ENCODE measurements around the gene ST3GAL2.
"Not testable (repeated sequence)": the region's sequence is repeated elsewhere in the genome, so short reads cannot be mapped to it uniquely, and the experiment has no call there.

The ST3GAL2 gene

DNA sequence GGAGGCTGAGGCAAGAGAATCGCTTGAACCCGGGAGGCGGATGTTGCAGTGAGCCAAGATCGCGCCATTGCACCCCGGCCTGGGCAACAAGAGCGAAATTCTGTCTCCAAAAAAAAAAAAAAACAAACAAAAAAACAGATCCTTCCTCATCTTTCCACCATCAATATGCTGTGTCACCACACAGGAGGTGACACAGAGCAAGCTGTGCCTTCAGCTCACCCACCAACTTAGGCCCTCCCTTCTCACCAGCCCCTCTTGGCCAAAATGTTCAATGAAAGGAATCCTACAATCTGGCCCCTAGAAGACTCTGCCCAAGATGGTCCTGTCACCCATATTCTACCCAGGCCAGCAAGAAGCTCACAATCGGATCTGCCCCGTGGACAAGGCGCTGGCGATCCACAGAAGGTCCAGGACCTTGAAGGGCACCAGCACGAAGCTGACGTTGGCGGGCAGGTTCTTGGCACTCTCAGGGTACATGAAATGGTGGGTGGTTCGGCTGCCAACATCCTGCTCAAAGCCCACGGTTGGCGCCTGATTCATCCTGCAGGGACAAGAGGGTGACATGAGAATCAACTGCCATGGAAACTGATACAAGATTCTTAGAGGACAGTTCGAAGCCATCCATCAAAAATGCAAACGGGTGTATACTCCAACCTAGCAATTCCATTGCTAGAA lies 50.8 kb downstream of the ST3GAL2 start:
- no peak overlapping the region for H3K4me3 ChIP-seq (ENCODE audit: low read length)
- peaks cover 32% of the 10 kb centered on the region for H3K36me3 ChIP-seq (replicated peaks; ENCODE audit: low read depth, low read length)
- no peaks in the 10 kb centered on the region for H3K9me3 ChIP-seq (ENCODE audit: insufficient read depth, low read length)
- no peak overlapping the region for H3K27ac ChIP-seq (ENCODE audit: low read length)
- H3K4me1 ChIP-seq (ENCODE audit: low read length), result no peaks in the 10 kb centered on the region
- no peak overlapping the region for H2AFZ ChIP-seq (ENCODE audit: low read depth, low read length)
- H3K9ac ChIP-seq (ENCODE audit: low read length), result no peak overlapping the region
- peaks cover 7% of the 10 kb centered on the region for H4K20me1 ChIP-seq (ENCODE audit: insufficient read depth, low read length)
- H3K4me2 ChIP-seq (ENCODE audit: low read length), result no peak overlapping the region
- no peaks in the 10 kb centered on the region for H3K27me3 ChIP-seq (ENCODE audit: low read depth, low read length)
- no peaks in the 10 kb centered on the region; the same call in 1 of the 2 replicates for H3K79me2 ChIP-seq (ENCODE audit: low read length)
- TF ChIP-seq EZH2phosphoT487 (IDR thresholded peaks at IDR 0.05; ENCODE audit: low read depth), result no peak
- TF ChIP-seq, protein P1, sequence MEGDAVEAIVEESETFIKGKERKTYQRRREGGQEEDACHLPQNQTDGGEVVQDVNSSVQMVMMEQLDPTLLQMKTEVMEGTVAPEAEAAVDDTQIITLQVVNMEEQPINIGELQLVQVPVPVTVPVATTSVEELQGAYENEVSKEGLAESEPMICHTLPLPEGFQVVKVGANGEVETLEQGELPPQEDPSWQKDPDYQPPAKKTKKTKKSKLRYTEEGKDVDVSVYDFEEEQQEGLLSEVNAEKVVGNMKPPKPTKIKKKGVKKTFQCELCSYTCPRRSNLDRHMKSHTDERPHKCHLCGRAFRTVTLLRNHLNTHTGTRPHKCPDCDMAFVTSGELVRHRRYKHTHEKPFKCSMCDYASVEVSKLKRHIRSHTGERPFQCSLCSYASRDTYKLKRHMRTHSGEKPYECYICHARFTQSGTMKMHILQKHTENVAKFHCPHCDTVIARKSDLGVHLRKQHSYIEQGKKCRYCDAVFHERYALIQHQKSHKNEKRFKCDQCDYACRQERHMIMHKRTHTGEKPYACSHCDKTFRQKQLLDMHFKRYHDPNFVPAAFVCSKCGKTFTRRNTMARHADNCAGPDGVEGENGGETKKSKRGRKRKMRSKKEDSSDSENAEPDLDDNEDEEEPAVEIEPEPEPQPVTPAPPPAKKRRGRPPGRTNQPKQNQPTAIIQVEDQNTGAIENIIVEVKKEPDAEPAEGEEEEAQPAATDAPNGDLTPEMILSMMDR (IDR thresholded peaks at IDR 0.05; ENCODE audit: low read depth, low read length), result no peak

DNA sequence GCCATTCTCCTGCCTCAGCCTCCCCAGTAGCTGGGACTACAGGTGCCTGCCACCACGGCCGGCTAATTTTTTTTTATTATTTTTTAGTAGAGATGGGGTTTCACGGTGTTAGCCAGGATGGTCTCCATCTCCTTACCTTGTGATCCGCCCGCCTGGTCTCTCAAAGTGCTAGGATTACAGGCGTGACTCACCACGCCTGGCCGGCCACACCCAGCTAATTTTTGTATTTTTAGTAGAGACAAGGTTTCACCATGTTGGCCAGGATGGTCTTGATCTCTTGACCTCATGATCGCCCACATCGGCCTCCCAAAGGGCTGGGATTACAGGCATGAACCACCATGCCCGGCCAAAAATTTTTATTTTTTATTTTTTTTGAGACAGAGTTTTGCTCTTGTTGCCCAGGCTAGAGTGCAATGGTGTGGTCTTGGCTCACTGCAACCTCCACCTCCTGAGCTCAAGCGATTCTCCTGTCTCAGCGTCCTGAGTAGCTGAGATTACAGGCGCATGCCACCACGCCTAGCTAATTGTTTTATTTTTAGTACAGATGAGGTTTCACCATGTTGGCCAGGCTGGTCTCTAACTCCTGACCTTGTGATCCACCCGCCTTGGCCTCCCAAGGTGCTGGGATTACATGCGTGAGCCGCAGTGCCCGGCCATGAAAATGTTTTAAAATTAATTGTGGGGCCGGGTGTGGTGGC lies 52.5 kb downstream of the ST3GAL2 start:
- H3K4me3 ChIP-seq (ENCODE audit: low read length); H3K9me3 ChIP-seq (ENCODE audit: insufficient read depth, low read length); H3K9ac ChIP-seq (ENCODE audit: low read length); H3K27me3 ChIP-seq (ENCODE audit: low read depth, low read length); H3K4me2 ChIP-seq (ENCODE audit: low read length); H4K20me1 ChIP-seq (ENCODE audit: insufficient read depth, low read length); H3K79me2 ChIP-seq (ENCODE audit: low read length); H2AFZ ChIP-seq (ENCODE audit: low read depth, low read length); H3K27ac ChIP-seq (ENCODE audit: low read length); H3K4me1 ChIP-seq (ENCODE audit: low read length): not testable (repeated sequence)
- peaks cover 34% of the 10 kb centered on the region for H3K36me3 ChIP-seq (replicated peaks; ENCODE audit: low read depth, low read length)

- H3K9ac ChIP-seq (ENCODE audit: low read length), result no peak overlapping the region
- H2AFZ ChIP-seq (ENCODE audit: low read depth, low read length), result no peak overlapping the region
- no peaks in the 10 kb centered on the region for H3K9me3 ChIP-seq (ENCODE audit: insufficient read depth, low read length)
- no peaks in the 10 kb centered on the region for H3K27me3 ChIP-seq (ENCODE audit: low read depth, low read length)
- no peak overlapping the region for H3K4me3 ChIP-seq (ENCODE audit: low read length)
- H3K79me2 ChIP-seq (ENCODE audit: low read length), result peaks cover 11% of the 10 kb centered on the region; the same call in 1 of the 2 replicates
- H3K36me3 ChIP-seq (replicated peaks; ENCODE audit: low read depth, low read length), result peaks cover 25% of the 10 kb centered on the region
- peaks cover 15% of the 10 kb centered on the region; the same call in 1 of the 2 replicates for H3K4me1 ChIP-seq (ENCODE audit: low read length)
- TF ChIP-seq, protein P1 (IDR thresholded peaks at IDR 0.05; ENCODE audit: low read depth, low read length), result no peak
- TF ChIP-seq EZH2phosphoT487 (IDR thresholded peaks at IDR 0.05; ENCODE audit: low read depth), result no peak
- H3K4me2 ChIP-seq (ENCODE audit: low read length), result no peak overlapping the region
- H4K20me1 ChIP-seq (ENCODE audit: insufficient read depth, low read length), result no peaks in the 10 kb centered on the region; the same call in 1 of the 2 replicates
- H3K27ac ChIP-seq (ENCODE audit: low read length), result no peak overlapping the region
Observed at GRCh38 chr16:70383421-70383960, 55.4 kb downstream of the ST3GAL2 start.

GRCh38 chr16:70381604-70382342 lies 57.1 kb downstream of the ST3GAL2 start:
- no peak overlapping the region for H2AFZ ChIP-seq (ENCODE audit: low read depth, low read length)
- no peaks in the 10 kb centered on the region for H4K20me1 ChIP-seq (ENCODE audit: insufficient read depth, low read length)
- H3K9me3 ChIP-seq (ENCODE audit: insufficient read depth, low read length), result no peaks in the 10 kb centered on the region
- no peaks in the 10 kb centered on the region for H3K27me3 ChIP-seq (ENCODE audit: low read depth, low read length)
- peaks cover 15% of the 10 kb centered on the region; the same call in 1 of the 2 replicates for H3K4me1 ChIP-seq (ENCODE audit: low read length)
- H3K4me2 ChIP-seq (ENCODE audit: low read length), result peak overlapping the region; percentile 96; the same call in 1 of the 2 replicates
- H3K27ac ChIP-seq (ENCODE audit: low read length), result no peak overlapping the region
- TF ChIP-seq EZH2phosphoT487 (IDR thresholded peaks at IDR 0.05; ENCODE audit: low read depth), result no peak
- TF ChIP-seq, protein P1 (IDR thresholded peaks at IDR 0.05; ENCODE audit: low read depth, low read length), result no peak
- H3K9ac ChIP-seq (ENCODE audit: low read length), result no peak overlapping the region
- peaks cover 11% of the 10 kb centered on the region; the same call in 1 of the 2 replicates for H3K79me2 ChIP-seq (ENCODE audit: low read length)
- H3K4me3 ChIP-seq (ENCODE audit: low read length), result no peak overlapping the region
- peaks cover 24% of the 10 kb centered on the region for H3K36me3 ChIP-seq (replicated peaks; ENCODE audit: low read depth, low read length)
